H1 (cell line): Measurements from ENCODE around the gene BRMS1. TPM values are rescaled to one million over a fixed set of nuclear protein-coding genes. Genes with fewer than 3 reads are reported as not detected.

Source experiments
- CTCF ChIA-PET: fragments of 300-600 bp; sonication (Branson Sonifier 250); formaldehyde crosslinking; loops from one replicate; lab custom pipeline; 2021; ENCODE audit not compliant: partially characterized antibody; lab: Charles Lee
- POLR2A ChIA-PET: fragments of 300-600 bp; sonication (Branson Sonifier 250); formaldehyde crosslinking; loops from one replicate; lab custom pipeline; 2021; ENCODE audit warnings: inconsistent platforms; ENCODE audit not compliant: partially characterized antibody; lab: Charles Lee
- DNase-seq, 2 experiments: peaks; one replicate each; pipeline versions ENCODE4 v3.0.0 to v3.0.0-alpha.2; 2010 to 2022; ENCODE audit warnings: low spot score in 2 of 2, low read depth in 1 of 2, mixed read lengths in 1 of 2
- FAIRE-seq: peaks from 2 replicates; lab custom pipeline; 2011; peaks lifted over from hg19 to GRCh38; lab: Jason Lieb, UNC
- H2AFZ ChIP-seq: 2 replicates; pipeline ENCODE4 v1.8.1; 2012; ENCODE audit warnings: low read length, inconsistent platforms
- H2AK5ac ChIP-seq: 2 replicates; pipeline ENCODE4 v1.6.1; 2013; ENCODE audit warnings: low read depth, low read length
- H2BK120ac ChIP-seq: replicated peaks from 2 replicates; pipeline ENCODE3; 2013; ENCODE audit warnings: low read depth, low read length, inconsistent platforms
- H2BK12ac ChIP-seq: 2 replicates; pipeline ENCODE4 v1.6.1; 2013; ENCODE audit warnings: low read depth, low read length
- H2BK15ac ChIP-seq: 2 replicates; pipeline ENCODE4 v1.6.1; 2013; ENCODE audit warnings: low read length
- H2BK20ac ChIP-seq: 2 replicates; pipeline ENCODE4 v1.6.1; 2013; ENCODE audit warnings: low read length
- H2BK5ac ChIP-seq: 2 replicates; pipeline ENCODE4 v1.6.1; 2013; ENCODE audit warnings: low read depth, low read length
- H3K14ac ChIP-seq: 2 replicates; pipeline ENCODE4 v1.6.1; 2013; ENCODE audit warnings: inconsistent platforms; ENCODE audit not compliant: insufficient read length
- H3K18ac ChIP-seq: 2 replicates; pipeline ENCODE4 v1.6.1; 2013; ENCODE audit warnings: low read length; ENCODE audit errors: extremely low read depth
- H3K23ac ChIP-seq: 2 replicates; pipeline ENCODE4 v1.6.1; 2013; ENCODE audit warnings: inconsistent platforms; ENCODE audit not compliant: insufficient read length
- H3K23me2 ChIP-seq: 2 replicates; pipeline ENCODE4 v1.6.1; 2013; ENCODE audit warnings: low read depth, low read length
- H3K27ac ChIP-seq: 2 replicates; pipeline ENCODE4 v1.6.1; 2011; ENCODE audit warnings: low read depth, low read length, inconsistent platforms
- H3K27me3 ChIP-seq, 4 experiments: replicated peaks in 1 of 4; 1 replicate in 1 of 4; 2 replicates in 3 of 4; pipeline versions ENCODE4 v1.6.1 to v1.8.1; 2011 to 2013; ENCODE audit warnings: low read length in 3 of 4, mild to moderate bottlenecking in 3 of 4, inconsistent platforms in 2 of 4, mixed read lengths in 2 of 4, moderate library complexity in 1 of 4; ENCODE audit not compliant: control insufficient read depth in 3 of 4, insufficient read depth in 3 of 4; ENCODE audit errors: extremely low read depth in 1 of 4
- H3K36me3 ChIP-seq, 4 experiments: 2 replicates each; pipeline versions ENCODE4 v1.6.1 to v1.8.1; 2011 to 2013; ENCODE audit warnings: mild to moderate bottlenecking in 4 of 4, low read length in 3 of 4, moderate library complexity in 2 of 4, control low read depth in 1 of 4, inconsistent platforms in 1 of 4; ENCODE audit not compliant: insufficient read depth in 4 of 4, control insufficient read depth in 2 of 4
- H3K4ac ChIP-seq: replicated peaks from 2 replicates; pipeline ENCODE3; 2013; ENCODE audit warnings: low read length, low read depth, mixed read lengths, inconsistent platforms; ENCODE audit not compliant: insufficient read length
- H3K4me1 ChIP-seq, 4 experiments: replicated peaks in 1 of 4; 1 replicate in 1 of 4; 2 replicates in 3 of 4; pipeline versions ENCODE4 v1.6.1 to v1.8.1; 2011 to 2013; ENCODE audit warnings: low read length in 3 of 4, inconsistent platforms in 2 of 4, mixed read lengths in 1 of 4; ENCODE audit not compliant: insufficient read depth in 4 of 4, control insufficient read depth in 3 of 4
- H3K4me2 ChIP-seq, 2 experiments: 2 replicates each; pipeline versions ENCODE4 v1.6.1 to v1.8.1; 2011 to 2013; ENCODE audit warnings: low read depth in 2 of 2, low read length in 2 of 2, control low read depth in 1 of 2, inconsistent platforms in 1 of 2, mild to moderate bottlenecking in 1 of 2; ENCODE audit not compliant: insufficient read depth in 1 of 2
- H3K4me3 ChIP-seq, 4 experiments: fragments of 200-600, 300-600 bp in 1 of 4; sonication (generic), shearing (Covaris generic), sonication (Bioruptor Twin) in 1 of 4; 2 replicates each; pipeline versions ENCODE4 v1.5.1 to v1.8.1; 2011 to 2016; ENCODE audit warnings: low read length in 4 of 4, low read depth in 3 of 4, control low read depth in 2 of 4, inconsistent platforms in 2 of 4, mild to moderate bottlenecking in 2 of 4, mixed read lengths in 1 of 4, moderate library complexity in 1 of 4; ENCODE audit not compliant: insufficient read depth in 2 of 4; ENCODE audit errors: extremely low read depth in 1 of 4
- H3K56ac ChIP-seq: replicated peaks from 2 replicates; pipeline ENCODE3; 2013; ENCODE audit warnings: low read depth, mild to moderate bottlenecking, mixed read lengths, low read length, inconsistent platforms; ENCODE audit not compliant: insufficient read length
- H3K79me1 ChIP-seq: 2 replicates; pipeline ENCODE4 v1.6.1; 2013; ENCODE audit warnings: low read depth, low read length, control low read depth
- H3K79me2 ChIP-seq, 2 experiments: 2 replicates each; pipeline versions ENCODE4 v1.6.1 to v1.8.1; 2012 to 2013; ENCODE audit warnings: low read length in 2 of 2, mild to moderate bottlenecking in 2 of 2, inconsistent platforms in 1 of 2; ENCODE audit not compliant: insufficient read depth in 2 of 2, control insufficient read depth in 1 of 2
- H3K9ac ChIP-seq, 4 experiments: replicated peaks in 1 of 4; 1 replicate in 1 of 4; 2 replicates in 3 of 4; pipeline versions ENCODE4 v1.6.1 to v1.8.1; 2011 to 2013; ENCODE audit warnings: low read depth in 3 of 4, low read length in 3 of 4, control low read depth in 2 of 4, mild to moderate bottlenecking in 2 of 4, moderate library complexity in 2 of 4, inconsistent platforms in 1 of 4; ENCODE audit errors: extremely low read depth in 1 of 4
- H3K9me3 ChIP-seq, 2 experiments: 2 replicates each; pipeline versions ENCODE4 v1.6.1 to v1.8.1; 2012 to 2013; ENCODE audit warnings: mild to moderate bottlenecking in 2 of 2, moderate library complexity in 2 of 2, control low read depth in 1 of 2, inconsistent platforms in 1 of 2, low read depth in 1 of 2, low read length in 1 of 2, mixed read lengths in 1 of 2; ENCODE audit not compliant: insufficient read depth in 2 of 2
- H4K20me1 ChIP-seq, 2 experiments: replicated peaks in 1 of 2; 2 replicates each; pipeline versions ENCODE3 to v1.8.1; 2011 to 2013; ENCODE audit warnings: inconsistent platforms in 2 of 2, low read length in 2 of 2, mild to moderate bottlenecking in 1 of 2; ENCODE audit not compliant: insufficient read depth in 2 of 2, control insufficient read depth in 1 of 2
- H4K5ac ChIP-seq: 2 replicates; pipeline ENCODE4 v1.6.1; 2013; ENCODE audit warnings: low read length, low read depth, mixed read lengths, inconsistent platforms; ENCODE audit not compliant: insufficient read length
- H4K8ac ChIP-seq: 2 replicates; pipeline ENCODE4 v1.8.0; 2013; ENCODE audit warnings: mild to moderate bottlenecking, moderate library complexity, low read length, inconsistent platforms; ENCODE audit not compliant: insufficient read depth; ENCODE audit errors: extremely low read depth
- H4K91ac ChIP-seq: replicated peaks from 2 replicates; pipeline ENCODE3; 2013; ENCODE audit warnings: low read length, mixed read lengths, inconsistent platforms; ENCODE audit not compliant: insufficient read length
- CEBPB ChIP-seq: IDR thresholded peaks from 2 replicates; pipeline ENCODE4 v1.6.1; 2012; ENCODE audit warnings: low read depth, low read length
- CTCF ChIP-seq, 3 experiments: IDR thresholded peaks; 1 replicate in 2 of 3; 2 replicates in 1 of 3; pipeline versions ENCODE4 v1.5.1 to v1.6.1; 2011; ENCODE audit warnings: low read length in 3 of 3, mild to moderate bottlenecking in 3 of 3, inconsistent platforms in 2 of 3, low read depth in 1 of 3, moderate library complexity in 1 of 3; ENCODE audit not compliant: insufficient read depth in 1 of 3; ENCODE audit errors: control extremely low read depth in 1 of 3
- EZH2 ChIP-seq: fragments of 200-600 bp; sonication (generic); IDR thresholded peaks from 2 replicates; pipeline ENCODE4 v1.7.1; 2012; ENCODE audit warnings: low read depth, mild to moderate bottlenecking, moderate library complexity, low read length, inconsistent platforms; ENCODE audit not compliant: severe bottlenecking
- HDAC2 ChIP-seq, 2 experiments: fragments of 300-600 bp in 1 of 2; sonication (generic) in 1 of 2; IDR thresholded peaks; 2 replicates each; pipeline ENCODE4 v1.6.1; 2011 to 2012; ENCODE audit warnings: low read depth in 2 of 2, low read length in 2 of 2, mild to moderate bottlenecking in 2 of 2, moderate library complexity in 2 of 2, borderline replicate concordance in 1 of 2, inconsistent platforms in 1 of 2
- JUN ChIP-seq: IDR thresholded peaks from 2 replicates; pipeline ENCODE4 v1.6.1; 2011; ENCODE audit warnings: low read depth, mild to moderate bottlenecking, improper control_type of control experiment, low read length
- SIX5 ChIP-seq: IDR thresholded peaks from 2 replicates; pipeline ENCODE4 v1.6.1; 2011; ENCODE audit warnings: mild to moderate bottlenecking, low read depth, low read length
- TEAD4 ChIP-seq: IDR thresholded peaks from 2 replicates; pipeline ENCODE4 v1.6.1; 2012; ENCODE audit warnings: low read depth, low read length, inconsistent platforms, mixed read lengths
- USF2 ChIP-seq: IDR thresholded peaks from 2 replicates; pipeline ENCODE4 v1.6.1; 2011; ENCODE audit warnings: low read length, improper control_type of control experiment
- WGBS, 2 experiments: shearing (Covaris generic) in 1 of 2; methylation state at CpG; one replicate each; pipeline versions ENCODE4 v1.1.6 to v1.1.7; 2013 to 2015; ENCODE audit warnings: low lambda C conversion rate in 2 of 2, mixed read lengths in 2 of 2, inconsistent platforms in 1 of 2, low coverage in 1 of 2, missing lambda C conversion rate in 1 of 2; ENCODE audit not compliant: insufficient replicate concordance in 2 of 2, insufficient coverage in 1 of 2, insufficient read length in 1 of 2; ENCODE audit errors: extremely low coverage in 1 of 2, missing lambda C conversion rate in 1 of 2; 5-methylcytosine and 5-hydroxymethylcytosine counted together
- polyA plus RNA-seq, 7 experiments: library from polyadenylated mRNA; depleted of rRNA in 3 of 7; stranded (reverse) in 5 of 7; unstranded in 2 of 7; fragments of >200 nt in 5 of 7; fragments of 200-250 nt in 2 of 7; gene quantifications; 1 replicate in 5 of 7; 2 replicates in 1 of 7; 4 replicates in 1 of 7; pipeline versions ENCODE4 v1.2.1 to v1.2.3, GENCODE V29; 2011 to 2013; ENCODE audit warnings: missing spikeins in 2 of 7, mixed read lengths in 2 of 7
- total RNA-seq: library from RNA; stranded (reverse); fragmentation: NEBNext Ultra II Directional; extraction: Animal tissue kit (Norgen Biotek cat#: 25700); gene quantifications from 2 replicates; pipeline ENCODE4 v1.2.1, GENCODE V29; 2021
- TF ChIP-seq, protein P1 (sequence below): IDR thresholded peaks from 2 replicates; pipeline ENCODE4 v1.6.1; 2012; ENCODE audit warnings: inconsistent platforms

The BRMS1 gene
- total and polyA plus RNA-seq, 2 of the 8 experiments (the other 6 are each of a cell fraction or from before 2014, with no cell fraction given) = 39.2 to 46.1 TPM

DNA sequence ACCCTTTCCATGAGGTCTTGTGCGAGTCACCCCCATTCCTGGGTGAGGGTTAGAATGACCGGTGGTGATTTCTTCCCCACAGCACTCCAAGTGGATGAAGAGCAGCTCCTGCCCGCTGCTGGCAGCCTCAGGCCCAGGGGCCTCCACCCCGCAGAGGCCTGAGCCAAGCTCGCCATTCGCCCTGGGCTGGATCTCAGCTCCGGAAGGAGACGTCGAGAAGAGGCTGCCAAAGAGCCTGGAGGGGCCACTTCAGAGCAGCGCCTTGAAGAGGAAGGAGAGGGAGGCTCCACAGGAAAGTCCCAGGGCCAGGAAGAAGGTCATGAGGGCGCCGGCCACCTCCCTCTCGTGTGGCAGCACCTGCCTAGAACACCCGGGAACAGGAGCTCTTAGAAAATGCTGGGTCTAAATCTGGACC, 18.3 kb upstream of the BRMS1 start:
- Histone ChIP-seq H4K91ac (no peak overlapping the region), H2BK5ac (no peak overlapping the region), H3K4me1 (peaks cover 0 to 3% (median 0%) of the 10 kb centered on the region in 4 experiments; a peak in 1 of 7 replicates), H3K9me3 (no peaks in the 10 kb centered on the region), H3K4me2 (no peak overlapping the region), H2BK15ac (no peak overlapping the region), H2AK5ac (no peak overlapping the region), H3K18ac (no peak overlapping the region), H3K4me3 (no peak overlapping the region), H4K20me1 (peaks cover 4 to 25% of the 10 kb centered on the region in 2 experiments), H3K14ac (no peak overlapping the region), H3K56ac (no peak overlapping the region), H3K79me2 (no peaks in the 10 kb centered on the region; a peak in 1 of 4 replicates), H2AFZ (no peak overlapping the region), H4K5ac (no peak overlapping the region), H4K8ac (no peak overlapping the region), H3K23ac (no peak overlapping the region), H2BK20ac (no peak overlapping the region), H3K23me2 (no peaks in the 10 kb centered on the region), H3K4ac (no peak overlapping the region), H3K79me1 (no peaks in the 10 kb centered on the region), H3K27me3 (no peaks in the 10 kb centered on the region), H3K36me3 (peaks cover 24 to 49% (median 47%) of the 10 kb centered on the region in 4 experiments), H2BK120ac (no peak overlapping the region), H3K27ac (no peak overlapping the region), H2BK12ac (no peak overlapping the region), H3K9ac (no peak overlapping the region)
- TF ChIP-seq CTCF (IDR thresholded peaks at IDR 0.05; ENCODE audit: control extremely low read depth in 1 of 3, insufficient read depth in 1 of 3, low read depth in 1 of 3, low read length in 3 of 3) (no peak), HDAC2 (IDR thresholded peaks at IDR 0.05; ENCODE audit: borderline replicate concordance in 1 of 2, low read depth in 2 of 2, low read length in 2 of 2) (no peak), TEAD4 (no peak), SIX5 (no peak), EZH2 (no peak), USF2 (no peak), CEBPB (no peak), JUN (no peak)
- TF ChIP-seq, protein P1, sequence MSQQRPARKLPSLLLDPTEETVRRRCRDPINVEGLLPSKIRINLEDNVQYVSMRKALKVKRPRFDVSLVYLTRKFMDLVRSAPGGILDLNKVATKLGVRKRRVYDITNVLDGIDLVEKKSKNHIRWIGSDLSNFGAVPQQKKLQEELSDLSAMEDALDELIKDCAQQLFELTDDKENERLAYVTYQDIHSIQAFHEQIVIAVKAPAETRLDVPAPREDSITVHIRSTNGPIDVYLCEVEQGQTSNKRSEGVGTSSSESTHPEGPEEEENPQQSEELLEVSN = no peak
- WGBS, 2 experiments = 94% methylated on average over 14 of the region's 14 CpGs; no CpG with 5 or more reads in 1 of the 2 experiments
- ChIA-PET CTCF (interaction anchor here (0.6 to 4.4 kb wide), 29 partner anchors 8 to 1025 kb away, joined by 3 to 39 read pairs (median 4); partner anchors contain the start of genes NPAS4 and RIN1), POLR2A (interaction anchor here (0.7 to 28.7 kb wide), 10 partner anchors 5 to 361 kb away, joined by 3 to 487 read pairs (median 4); partner anchors contain the start of genes B4GAT1, BRMS1, CD248 and SLC29A2)
- FAIRE-seq (no peak), DNase-seq (no peak)
